SU-DHL-6 (cell line): Measurements from ENCODE around the gene S100A9.

Experiments used
- EZH2phosphoT487 ChIP-seq: fragments of 200-600 bp; sonication (generic), shearing (Covaris generic); conservative IDR thresholded peaks from 2 replicates; pipeline ENCODE4 v1.6.1; 2018; ENCODE audit warnings: mild to moderate bottlenecking, antibody characterized with exemption, low read length, moderate library complexity, mixed read lengths
- TF ChIP-seq, protein P1 (sequence below): fragments of 200-600 bp; sonication (generic); IDR thresholded peaks from one replicate; pipeline ENCODE4 v1.5.1; 2017; ENCODE audit warnings: antibody characterized with exemption, mild to moderate bottlenecking, low read length, moderate library complexity; ENCODE audit not compliant: insufficient read depth, poor library complexity, severe bottlenecking

- TF ChIP-seq, protein P1, sequence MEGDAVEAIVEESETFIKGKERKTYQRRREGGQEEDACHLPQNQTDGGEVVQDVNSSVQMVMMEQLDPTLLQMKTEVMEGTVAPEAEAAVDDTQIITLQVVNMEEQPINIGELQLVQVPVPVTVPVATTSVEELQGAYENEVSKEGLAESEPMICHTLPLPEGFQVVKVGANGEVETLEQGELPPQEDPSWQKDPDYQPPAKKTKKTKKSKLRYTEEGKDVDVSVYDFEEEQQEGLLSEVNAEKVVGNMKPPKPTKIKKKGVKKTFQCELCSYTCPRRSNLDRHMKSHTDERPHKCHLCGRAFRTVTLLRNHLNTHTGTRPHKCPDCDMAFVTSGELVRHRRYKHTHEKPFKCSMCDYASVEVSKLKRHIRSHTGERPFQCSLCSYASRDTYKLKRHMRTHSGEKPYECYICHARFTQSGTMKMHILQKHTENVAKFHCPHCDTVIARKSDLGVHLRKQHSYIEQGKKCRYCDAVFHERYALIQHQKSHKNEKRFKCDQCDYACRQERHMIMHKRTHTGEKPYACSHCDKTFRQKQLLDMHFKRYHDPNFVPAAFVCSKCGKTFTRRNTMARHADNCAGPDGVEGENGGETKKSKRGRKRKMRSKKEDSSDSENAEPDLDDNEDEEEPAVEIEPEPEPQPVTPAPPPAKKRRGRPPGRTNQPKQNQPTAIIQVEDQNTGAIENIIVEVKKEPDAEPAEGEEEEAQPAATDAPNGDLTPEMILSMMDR = no peak
- TF ChIP-seq EZH2phosphoT487 = no peak
Observed at GRCh38 chr1:153402226-153402625, 44.6 kb downstream of the S100A9 start.
